PFSK-1 (cell line): ENCODE results near the gene DNAJC5.

Source experiments
- FOXP2 ChIP-seq: optimal IDR thresholded peaks from 2 replicates; pipeline ENCODE3; 2011; ENCODE audit warnings: borderline replicate concordance, control low read depth, inconsistent platforms; ENCODE audit not compliant: insufficient read depth; ENCODE audit errors: extremely low read length, extremely low read depth
- POLR2AphosphoS5 ChIP-seq: IDR thresholded peaks from 2 replicates; pipeline ENCODE4 v1.6.1; 2012; ENCODE audit warnings: low read depth, mild to moderate bottlenecking, control low read depth, low read length, moderate library complexity
- SIN3A ChIP-seq: IDR thresholded peaks from 2 replicates; pipeline ENCODE4 v1.6.1; 2012; ENCODE audit warnings: mild to moderate bottlenecking, low read length, moderate library complexity, borderline replicate concordance; ENCODE audit not compliant: insufficient read depth
- TAF1 ChIP-seq: IDR thresholded peaks from 2 replicates; pipeline ENCODE4 v1.6.1; 2012; ENCODE audit warnings: low read length, control low read depth, borderline replicate concordance; ENCODE audit not compliant: insufficient read depth
- TF ChIP-seq, protein P1 (sequence below), 2 experiments: IDR thresholded peaks; 2 replicates each; pipeline versions ENCODE4 v1.6.1 to v1.8.0; 2011 to 2012; ENCODE audit warnings: low read depth in 2 of 2, low read length in 2 of 2, control low read depth in 1 of 2, inconsistent platforms in 1 of 2, mild to moderate bottlenecking in 1 of 2, moderate library complexity in 1 of 2; ENCODE audit not compliant: insufficient read depth in 1 of 2

DNAJC5 gene

DNA sequence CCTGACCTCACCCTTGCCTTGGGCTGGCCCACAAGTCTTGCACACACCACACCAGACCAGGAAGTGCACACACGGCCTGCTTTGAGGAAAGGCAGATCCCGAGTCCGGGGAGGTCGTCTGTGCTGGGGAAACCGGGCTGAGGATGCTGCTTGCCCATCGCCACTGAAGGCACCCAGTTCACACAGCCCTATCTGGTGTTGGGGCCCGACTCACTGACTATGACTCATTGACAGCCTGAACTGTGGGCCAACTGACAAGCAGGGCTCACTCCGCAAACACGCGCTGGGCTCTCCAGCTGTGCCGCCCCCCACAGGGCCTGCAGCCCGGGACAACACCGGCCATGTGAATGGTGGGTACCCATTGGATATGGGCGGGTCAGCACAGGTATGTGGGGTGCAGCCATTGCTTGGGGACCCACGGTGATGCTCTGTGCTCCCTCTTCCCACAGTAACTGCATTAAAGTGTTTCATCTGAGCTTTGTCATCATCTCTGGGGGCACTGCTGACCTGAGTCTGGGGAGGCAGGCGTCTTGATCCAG, 82.9 kb downstream of the DNAJC5 start:
- no peak for TF ChIP-seq POLR2AphosphoS5
- TF ChIP-seq FOXP2, result no peak
- TF ChIP-seq SIN3A, result no peak
- no peak for TF ChIP-seq TAF1
- TF ChIP-seq, protein P1, sequence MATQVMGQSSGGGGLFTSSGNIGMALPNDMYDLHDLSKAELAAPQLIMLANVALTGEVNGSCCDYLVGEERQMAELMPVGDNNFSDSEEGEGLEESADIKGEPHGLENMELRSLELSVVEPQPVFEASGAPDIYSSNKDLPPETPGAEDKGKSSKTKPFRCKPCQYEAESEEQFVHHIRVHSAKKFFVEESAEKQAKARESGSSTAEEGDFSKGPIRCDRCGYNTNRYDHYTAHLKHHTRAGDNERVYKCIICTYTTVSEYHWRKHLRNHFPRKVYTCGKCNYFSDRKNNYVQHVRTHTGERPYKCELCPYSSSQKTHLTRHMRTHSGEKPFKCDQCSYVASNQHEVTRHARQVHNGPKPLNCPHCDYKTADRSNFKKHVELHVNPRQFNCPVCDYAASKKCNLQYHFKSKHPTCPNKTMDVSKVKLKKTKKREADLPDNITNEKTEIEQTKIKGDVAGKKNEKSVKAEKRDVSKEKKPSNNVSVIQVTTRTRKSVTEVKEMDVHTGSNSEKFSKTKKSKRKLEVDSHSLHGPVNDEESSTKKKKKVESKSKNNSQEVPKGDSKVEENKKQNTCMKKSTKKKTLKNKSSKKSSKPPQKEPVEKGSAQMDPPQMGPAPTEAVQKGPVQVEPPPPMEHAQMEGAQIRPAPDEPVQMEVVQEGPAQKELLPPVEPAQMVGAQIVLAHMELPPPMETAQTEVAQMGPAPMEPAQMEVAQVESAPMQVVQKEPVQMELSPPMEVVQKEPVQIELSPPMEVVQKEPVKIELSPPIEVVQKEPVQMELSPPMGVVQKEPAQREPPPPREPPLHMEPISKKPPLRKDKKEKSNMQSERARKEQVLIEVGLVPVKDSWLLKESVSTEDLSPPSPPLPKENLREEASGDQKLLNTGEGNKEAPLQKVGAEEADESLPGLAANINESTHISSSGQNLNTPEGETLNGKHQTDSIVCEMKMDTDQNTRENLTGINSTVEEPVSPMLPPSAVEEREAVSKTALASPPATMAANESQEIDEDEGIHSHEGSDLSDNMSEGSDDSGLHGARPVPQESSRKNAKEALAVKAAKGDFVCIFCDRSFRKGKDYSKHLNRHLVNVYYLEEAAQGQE (IDR thresholded peaks at IDR 0.05; ENCODE audit: insufficient read depth in 1 of 2, low read depth in 2 of 2, low read length in 2 of 2), result no peak

DNA sequence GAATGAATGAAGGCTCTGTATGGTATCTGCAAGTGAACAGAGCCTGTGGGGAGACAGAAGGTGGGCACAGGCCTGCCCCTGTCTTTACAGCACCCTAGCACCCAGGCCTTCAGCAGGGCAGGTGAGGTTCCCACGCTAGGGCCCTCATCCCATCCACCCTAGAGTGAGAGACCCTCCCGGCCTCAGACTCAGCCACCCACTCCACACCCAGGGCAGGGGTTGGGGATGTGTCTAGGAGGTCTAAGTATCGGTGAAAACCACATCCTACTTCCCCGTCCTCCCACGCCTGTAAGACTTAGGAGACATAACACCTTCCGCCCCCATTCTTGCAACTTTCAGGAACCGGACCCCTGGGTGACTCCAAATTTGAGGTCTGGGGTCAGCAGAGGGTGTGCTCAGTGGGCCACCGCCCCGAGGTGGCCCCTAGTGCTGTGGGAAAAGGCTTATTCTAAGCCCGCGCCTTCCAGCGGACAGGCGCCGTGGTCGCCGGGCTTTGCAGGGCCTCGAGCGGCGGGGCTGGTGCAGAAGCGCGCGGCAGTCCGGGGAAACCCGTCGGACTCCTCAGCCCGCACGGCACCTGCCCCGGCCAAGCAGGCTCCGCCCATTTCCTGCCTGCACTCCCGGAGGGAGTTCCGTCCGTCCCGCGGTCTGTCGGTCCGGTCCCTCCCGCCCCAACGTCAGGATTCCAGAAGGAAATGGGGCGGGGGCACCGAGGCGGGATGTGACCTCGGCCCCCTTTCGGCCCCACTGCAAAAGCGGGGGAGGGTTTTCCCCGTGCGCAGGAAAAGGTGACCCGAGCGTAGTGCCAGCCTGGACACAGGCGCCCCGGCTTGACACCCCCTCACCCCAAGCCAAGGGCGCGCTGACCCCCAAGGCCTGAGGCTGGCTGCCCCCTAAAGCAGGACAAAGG, 83.6 kb downstream of the DNAJC5 start:
- no peak for TF ChIP-seq FOXP2
- TF ChIP-seq TAF1, result no peak
- TF ChIP-seq SIN3A, result no peak
- TF ChIP-seq, protein P1 (IDR thresholded peaks at IDR 0.05; ENCODE audit: insufficient read depth in 1 of 2, low read depth in 2 of 2, low read length in 2 of 2), result no peak
- no peak for TF ChIP-seq POLR2AphosphoS5

DNA sequence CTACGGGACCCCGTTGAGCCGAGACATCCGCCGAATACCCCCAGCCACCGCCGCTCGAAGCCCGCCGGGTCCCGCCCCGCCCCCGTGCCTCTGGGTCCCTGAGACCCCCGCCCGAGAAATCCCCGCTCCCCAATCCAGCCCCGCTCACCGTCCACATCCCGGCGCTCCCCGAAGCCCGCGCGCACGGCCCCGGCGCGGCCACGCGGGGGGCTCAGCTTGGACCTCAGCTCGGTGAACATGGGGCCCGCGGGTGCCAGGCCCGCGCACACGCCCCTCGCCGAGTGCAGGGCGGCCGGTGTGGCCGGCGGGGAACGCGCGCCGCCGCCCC, 84.3 kb downstream of the DNAJC5 start:
- TF ChIP-seq SIN3A (no peak), TAF1 (no peak), FOXP2 (no peak), POLR2AphosphoS5 (no peak)
- TF ChIP-seq, protein P1 (IDR thresholded peaks at IDR 0.05; ENCODE audit: insufficient read depth in 1 of 2, low read depth in 2 of 2, low read length in 2 of 2), result no peak

- TF ChIP-seq, protein P1 (IDR thresholded peaks at IDR 0.05; ENCODE audit: insufficient read depth in 1 of 2, low read depth in 2 of 2, low read length in 2 of 2), result no peak
- TF ChIP-seq TAF1 (no peak), SIN3A (no peak), POLR2AphosphoS5 (no peak), FOXP2 (no peak)
These were observed 84.8 kb downstream of the DNAJC5 start, which contains the start of gene SAMD10 for GRCh38 chr20:63979557-63980316. Gene SAMD10 (minus strand): TSS chr20:63979642. CDS start chr20:63979467, 175 bp downstream.
